K562 (cell line): ENCODE measurements around the gene SDC3. TPM values are rescaled to one million over a fixed set of nuclear protein-coding genes. Genes with fewer than 3 reads are reported as not detected.
A peak's percentile ranks its signal among the peaks of the same experiment; 100 is the strongest.

Source experiments
- ARID4B ChIP-seq: sonication (generic); formaldehyde crosslinking; IDR thresholded peaks from 2 replicates; pipeline ENCODE4 v1.8.0; 2022; ENCODE audit warnings: mild to moderate bottlenecking, missing genetic modification reagents
- ASH1L ChIP-seq: fragments of 450-650 bp; IDR thresholded peaks from 2 replicates; pipeline ENCODE4 v1.6.1; 2018; ENCODE audit warnings: borderline replicate concordance, mild to moderate bottlenecking, low read depth; ENCODE audit not compliant: partially characterized antibody
- CBFB ChIP-seq: sonication (generic); formaldehyde crosslinking; IDR thresholded peaks from 2 replicates; pipeline ENCODE4 v1.4.0; 2020; ENCODE audit warnings: mild to moderate bottlenecking, missing genetic modification reagents
- DEAF1 ChIP-seq: fragments of 450-650 bp; formaldehyde crosslinking; IDR thresholded peaks from 2 replicates; pipeline ENCODE4 v1.4.0; 2020; ENCODE audit warnings: mild to moderate bottlenecking, moderate library complexity
- ERF ChIP-seq: fragments of 450-650 bp; formaldehyde crosslinking; IDR thresholded peaks from 2 replicates; pipeline ENCODE4 v1.4.0; 2020; ENCODE audit warnings: mild to moderate bottlenecking, mixed read lengths
- LEF1 ChIP-seq: fragments of 450-650 bp; IDR thresholded peaks from 2 replicates; pipeline ENCODE4 v1.6.1; 2016; ENCODE audit warnings: mild to moderate bottlenecking
- MTA3 ChIP-seq: fragments of 450-650 bp; formaldehyde crosslinking; IDR thresholded peaks from 2 replicates; pipeline ENCODE4 v1.6.1; 2017; ENCODE audit warnings: mild to moderate bottlenecking, borderline replicate concordance
- SMAD4 ChIP-seq: fragments of 250-450 bp; sonication (Bioruptor Pico); conservative IDR thresholded peaks from 2 replicates; pipeline ENCODE4 v1.8.0; 2021; ENCODE audit warnings: inconsistent platforms, mild to moderate bottlenecking, moderate library complexity
- ZBED1 ChIP-seq: IDR thresholded peaks from 2 replicates; pipeline ENCODE4 v1.6.1; 2014
- ZBTB1 ChIP-seq: sonication (generic); formaldehyde crosslinking; IDR thresholded peaks from 2 replicates; pipeline ENCODE4 v1.8.1; 2023; ENCODE audit warnings: missing genetic modification reagents, low read depth, mild to moderate bottlenecking, borderline replicate concordance
- ZNF197 ChIP-seq: fragments of 200-800 bp; sonication (Bioruptor generic); IDR thresholded peaks from 2 replicates; pipeline ENCODE4 v1.6.1; 2016; ENCODE audit warnings: low read depth, missing genetic modification characterization, missing compliant biosample characterization
- polyA plus RNA-seq, 8 experiments: library from polyadenylated mRNA; depleted of rRNA in 4 of 8; stranded (reverse) in 5 of 8; unstranded in 3 of 8; fragments of >200 nt; fragmentation: Nextera tagmentation in 2 of 8; fragmentation: Illumina TruSeq in 1 of 8; extraction: Ambion mirVana in 2 of 8; extraction: Trizol in 1 of 8; gene quantifications; 2 replicates each; pipeline versions ENCODE4 v1.2.1 to v1.2.3, GENCODE V29; 2011 to 2014; ENCODE audit warnings: inconsistent platforms in 1 of 8, missing spikeins in 1 of 8
- total RNA-seq, 7 experiments: library from RNA; depleted of rRNA in 6 of 7; stranded (reverse); fragments of >200 nt in 6 of 7; fragmentation: Illumina TruSeq in 2 of 7; extraction: Trizol in 2 of 7; gene quantifications; 2 replicates each; pipeline versions ENCODE4 v1.2.1 to v1.2.3, GENCODE V29; 2011 to 2021; ENCODE audit warnings: low replicate concordance in 1 of 7
- TF ChIP-seq, protein P1 (sequence below): fragments of 200-800 bp; sonication (Bioruptor generic); IDR thresholded peaks from 2 replicates; pipeline ENCODE4 v1.6.1; 2016; ENCODE audit warnings: missing genetic modification characterization, missing compliant biosample characterization
- TF ChIP-seq, protein P2 (sequence below): fragments of 250-450 bp; sonication (Bioruptor Pico); IDR thresholded peaks from 2 replicates; pipeline ENCODE4 v1.8.0; 2021; ENCODE audit warnings: moderate library complexity, mild to moderate bottlenecking, inconsistent platforms

The SDC3 gene
- total and polyA plus RNA-seq, 9 of the 15 experiments (the other 6 are each of a cell fraction or from before 2014, with no cell fraction given) = 0.38 to 44.1 (median 12.1) TPM

- TF ChIP-seq DEAF1 (CRISPR knock-in tag) (peak; percentile 99), ZNF197 (CRISPR knock-in tag) (0 out of 2 replicates have a peak, but pooled peaks have one; percentile 34), ARID4B (CRISPR knock-in tag) (0 out of 2 replicates have a peak, but pooled peaks have one; percentile 40), SMAD4 (CRISPR knock-in tag) (peak; percentile 61), ZBED1 (no peak), LEF1 (no peak), ASH1L (no peak), ZBTB1 (CRISPR knock-in tag) (0 out of 2 replicates have a peak, but pooled peaks have one; percentile 8), ERF (no peak), CBFB (CRISPR knock-in tag) (peak; percentile 36; the same call in 1 of the 2 replicates), MTA3 (0 out of 2 replicates have a peak, but pooled peaks have one; percentile 61)
- TF ChIP-seq, protein P1, sequence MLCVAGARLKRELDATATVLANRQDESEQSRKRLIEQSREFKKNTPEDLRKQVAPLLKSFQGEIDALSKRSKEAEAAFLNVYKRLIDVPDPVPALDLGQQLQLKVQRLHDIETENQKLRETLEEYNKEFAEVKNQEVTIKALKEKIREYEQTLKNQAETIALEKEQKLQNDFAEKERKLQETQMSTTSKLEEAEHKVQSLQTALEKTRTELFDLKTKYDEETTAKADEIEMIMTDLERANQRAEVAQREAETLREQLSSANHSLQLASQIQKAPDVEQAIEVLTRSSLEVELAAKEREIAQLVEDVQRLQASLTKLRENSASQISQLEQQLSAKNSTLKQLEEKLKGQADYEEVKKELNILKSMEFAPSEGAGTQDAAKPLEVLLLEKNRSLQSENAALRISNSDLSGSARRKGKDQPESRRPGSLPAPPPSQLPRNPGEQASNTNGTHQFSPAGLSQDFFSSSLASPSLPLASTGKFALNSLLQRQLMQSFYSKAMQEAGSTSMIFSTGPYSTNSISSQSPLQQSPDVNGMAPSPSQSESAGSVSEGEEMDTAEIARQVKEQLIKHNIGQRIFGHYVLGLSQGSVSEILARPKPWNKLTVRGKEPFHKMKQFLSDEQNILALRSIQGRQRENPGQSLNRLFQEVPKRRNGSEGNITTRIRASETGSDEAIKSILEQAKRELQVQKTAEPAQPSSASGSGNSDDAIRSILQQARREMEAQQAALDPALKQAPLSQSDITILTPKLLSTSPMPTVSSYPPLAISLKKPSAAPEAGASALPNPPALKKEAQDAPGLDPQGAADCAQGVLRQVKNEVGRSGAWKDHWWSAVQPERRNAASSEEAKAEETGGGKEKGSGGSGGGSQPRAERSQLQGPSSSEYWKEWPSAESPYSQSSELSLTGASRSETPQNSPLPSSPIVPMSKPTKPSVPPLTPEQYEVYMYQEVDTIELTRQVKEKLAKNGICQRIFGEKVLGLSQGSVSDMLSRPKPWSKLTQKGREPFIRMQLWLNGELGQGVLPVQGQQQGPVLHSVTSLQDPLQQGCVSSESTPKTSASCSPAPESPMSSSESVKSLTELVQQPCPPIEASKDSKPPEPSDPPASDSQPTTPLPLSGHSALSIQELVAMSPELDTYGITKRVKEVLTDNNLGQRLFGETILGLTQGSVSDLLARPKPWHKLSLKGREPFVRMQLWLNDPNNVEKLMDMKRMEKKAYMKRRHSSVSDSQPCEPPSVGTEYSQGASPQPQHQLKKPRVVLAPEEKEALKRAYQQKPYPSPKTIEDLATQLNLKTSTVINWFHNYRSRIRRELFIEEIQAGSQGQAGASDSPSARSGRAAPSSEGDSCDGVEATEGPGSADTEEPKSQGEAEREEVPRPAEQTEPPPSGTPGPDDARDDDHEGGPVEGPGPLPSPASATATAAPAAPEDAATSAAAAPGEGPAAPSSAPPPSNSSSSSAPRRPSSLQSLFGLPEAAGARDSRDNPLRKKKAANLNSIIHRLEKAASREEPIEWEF = no peak
- TF ChIP-seq, protein P2, sequence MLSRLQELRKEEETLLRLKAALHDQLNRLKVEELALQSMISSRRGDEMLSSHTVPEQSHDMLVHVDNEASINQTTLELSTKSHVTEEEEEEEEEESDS (CRISPR knock-in tag) = no peak
Observed at GRCh38 chr1:30911059-30911954, 2.7 kb upstream of the SDC3 start (continued).
